A549 treated with CpdA at 1 μM for 4 hours (cell line): ENCODE measurements around the gene ZP3. TPM values are rescaled to one million over a fixed set of nuclear protein-coding genes. Genes with fewer than 3 reads are reported as not detected.

ENCODE experiments used
- total RNA-seq: library from RNA; stranded (reverse); fragments of 200-300 nt; extraction: Qiagen RNA extraction; gene quantifications from 5 replicates; pipeline ENCODE4 v1.2.3, GENCODE V29; 2022; ENCODE audit warnings: low read depth

Gene ZP3
- total RNA-seq, result 18.4 to 22.7 TPM (median 20.0 TPM) in 5 replicates

DNA sequence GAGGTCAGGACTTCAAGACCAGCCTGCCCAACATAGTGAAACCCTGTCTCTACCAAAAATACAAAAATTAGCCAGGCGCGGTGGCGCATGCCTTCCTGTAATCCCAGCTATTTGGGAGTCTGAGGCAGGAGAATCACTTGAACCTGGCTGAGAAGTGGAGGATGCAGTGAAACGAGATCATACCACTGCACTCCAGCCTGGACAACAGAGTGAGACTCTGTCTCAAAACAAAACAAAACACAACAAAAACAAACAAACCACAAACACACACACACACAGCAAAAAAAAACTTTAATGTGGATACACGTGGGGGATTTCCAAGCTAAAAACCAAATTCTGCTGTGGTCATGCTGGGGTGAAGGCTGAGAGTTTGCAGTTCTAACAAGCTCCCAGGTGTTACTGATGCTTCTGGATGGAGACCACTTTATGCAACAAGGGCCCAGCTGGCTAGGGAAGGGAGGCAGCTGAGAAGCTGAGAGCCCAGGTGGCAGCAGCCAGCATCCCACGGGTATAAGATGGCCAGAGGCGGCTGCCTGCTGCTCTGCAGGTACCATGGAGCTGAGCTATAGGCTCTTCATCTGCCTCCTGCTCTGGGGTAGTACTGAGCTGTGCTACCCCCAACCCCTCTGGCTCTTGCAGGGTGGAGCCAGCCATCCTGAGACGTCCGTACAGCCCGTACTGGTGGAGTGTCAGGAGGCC, at the start of gene ZP3:
ZP3 (plus strand) TSS at position 538 of the 699 bp plus-strand sequence; CDS start at position 553, 15 bp downstream.

DNA sequence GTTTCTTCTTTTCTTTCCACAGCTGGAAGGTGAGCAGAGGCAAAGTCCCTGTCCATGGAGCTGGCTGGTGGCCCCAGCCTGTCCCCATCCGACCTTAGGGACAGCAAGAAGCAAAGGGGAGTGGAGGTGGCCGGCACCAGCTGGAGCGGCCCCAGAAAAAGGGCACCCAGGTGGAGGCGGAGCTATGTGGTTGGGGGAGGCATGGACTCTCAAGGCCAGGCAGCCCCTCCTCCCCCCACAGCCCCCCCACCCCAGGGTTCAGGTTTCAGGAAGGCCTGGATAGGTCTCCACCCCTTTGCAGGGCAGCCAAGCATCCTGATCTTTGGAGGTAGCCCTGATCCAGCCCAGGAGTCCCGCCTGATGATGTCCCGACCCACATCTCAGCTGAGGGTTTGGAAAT, 15.2 kb upstream of the ZP3 start, which contains the start of gene SSC4D:
SSC4D (minus strand) TSS at position 161 of the 400 bp plus-strand sequence. CDS start 5,258 bp downstream, outside the sequence.

DNA sequence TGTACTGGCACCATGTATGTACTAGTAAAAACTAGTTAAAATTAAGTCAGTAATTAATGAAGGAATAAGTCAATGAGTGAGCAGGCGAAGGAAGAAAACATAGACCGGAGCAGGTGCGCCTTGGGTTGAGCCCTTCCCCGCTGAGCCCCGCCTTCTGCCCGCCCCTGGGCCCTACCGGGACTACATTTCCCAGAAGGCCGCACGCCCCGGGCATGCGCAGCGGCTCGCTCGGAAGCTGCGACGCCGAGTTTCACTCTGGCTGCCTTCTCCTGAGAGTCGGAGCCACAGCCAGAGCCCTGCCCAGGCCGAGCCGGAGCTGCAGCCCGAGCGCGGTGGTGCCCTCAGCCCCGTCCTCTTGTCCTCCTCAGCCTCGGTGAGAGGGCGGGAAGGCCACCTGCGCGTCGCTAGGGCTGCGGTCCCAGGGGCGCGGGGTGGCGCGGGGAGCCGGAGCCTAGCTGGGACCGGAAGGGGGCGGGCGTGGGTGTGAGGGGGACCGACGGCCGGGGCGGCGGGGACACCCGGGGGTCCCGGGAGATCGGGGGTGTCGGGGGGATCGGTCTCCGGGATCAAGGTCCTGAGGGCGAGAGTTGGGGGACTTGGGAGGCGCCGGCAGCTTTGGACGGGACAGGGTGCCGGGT, 36.8 kb downstream of the ZP3 start, which contains the start of gene DTX2:
DTX2 (plus strand) TSS at position 246 of the 638 bp plus-strand sequence. CDS start 18,801 bp downstream, outside the sequence.

Other genes with a start within 250 kb of the ZP3 start
- gene SRRM3, start 223.1 kb upstream of the ZP3 start, total RNA-seq, result 5.6 to 8.2 TPM (median 7.6 TPM) in 5 replicates
- 602 to 1,069 TPM (median 1,036 TPM) in 5 replicates for gene HSPB1, start 122.3 kb upstream of the ZP3 start, total RNA-seq
- 220 to 242 TPM (median 225 TPM) in 5 replicates for gene YWHAG, start 66.0 kb upstream of the ZP3 start, total RNA-seq
- 0.41 to 1.7 TPM (median 1.3 TPM) in 5 replicates for gene SSC4D, start 15.3 kb upstream of the ZP3 start, total RNA-seq
- gene DTX2, start 36.8 kb downstream of the ZP3 start, total RNA-seq, result 37.7 to 49.2 TPM (median 46.4 TPM) in 5 replicates
- gene UPK3B, start 85.6 kb downstream of the ZP3 start, total RNA-seq, result 9.7 to 18.3 TPM (median 17.2 TPM) in 5 replicates
- gene SPDYE16, start 118.3 kb downstream of the ZP3 start, total RNA-seq, result not detected in 5 replicates
- gene POMZP3, start 202.3 kb downstream of the ZP3 start, total RNA-seq, result 18.7 to 25.8 TPM (median 23.5 TPM) in 5 replicates